Measurements from ENCODE around the gene EML4. TPM values are rescaled to one million over a fixed set of nuclear protein-coding genes. Genes with fewer than 3 reads are reported as not detected.

Gene EML4
- total RNA-seq, 2 experiments from 2014 or later, result 37.1 to 43.2 TPM

GRCh38 chr2:42192652-42193566 lies 23.8 kb downstream of the EML4 start:
- Histone ChIP-seq H3K9me2 (ENCODE audit: insufficient read depth, low read length) (no peaks in the 10 kb centered on the region), H3K4me1 (ENCODE audit: insufficient read depth, low read length, poor library complexity, severe bottlenecking) (peaks cover 4% of the 10 kb centered on the region), H3K79me2 (ENCODE audit: insufficient read depth, low read depth, low read length) (peaks cover 10% of the 10 kb centered on the region; the same call in 1 of the 2 replicates), H2AFZ (ENCODE audit: low read length) (no peak overlapping the region), H3K9me3 (ENCODE audit: low read length) (no peaks in the 10 kb centered on the region), H3K36me3 (ENCODE audit: insufficient read depth, low read length) (no peaks in the 10 kb centered on the region), H3K4me2 (ENCODE audit: low read length) (no peak overlapping the region), H4K20me1 (ENCODE audit: insufficient read depth, low read length) (0 out of 2 replicates have a peak, but pooled peaks cover 4% of the 10 kb centered on the region), H3K4me3 (ENCODE audit: low read depth, low read length, poor library complexity, severe bottlenecking) (no peak overlapping the region), H3K27ac (ENCODE audit: low read depth, low read length, poor library complexity, severe bottlenecking) (no peak overlapping the region)
- no peak for DNase-seq (ENCODE audit: low spot score)
- ChIA-PET POLR2A (interaction anchor here (0.6 kb wide), 1 partner anchor 132 kb away, joined by 4 read pairs; no protein-coding TSS in a partner anchor), CTCF (ENCODE audit: unreplicated experiment) (no interaction called here)
- no TSS peak for BruUV-seq (replicated peaks)
- intact Hi-C loops (cut with micrococcal nuclease; ENCODE audit: unreplicated experiment), result no loop called here
- TF ChIP-seq CTCF (conservative IDR thresholded peaks at IDR 0.05; ENCODE audit: low read length) (no peak), EZH2phosphoT487 (IDR thresholded peaks at IDR 0.05; ENCODE audit: borderline replicate concordance, low read depth, low read length) (no peak)

GRCh38 chr2:42193722-42194187 lies 24.6 kb downstream of the EML4 start:
- H3K36me3 ChIP-seq (ENCODE audit: insufficient read depth, low read length), result no peaks in the 10 kb centered on the region
- H3K9me2 ChIP-seq (ENCODE audit: insufficient read depth, low read length), result no peaks in the 10 kb centered on the region
- no peak overlapping the region for H3K4me3 ChIP-seq (ENCODE audit: low read depth, low read length, poor library complexity, severe bottlenecking)
- H3K27ac ChIP-seq (ENCODE audit: low read depth, low read length, poor library complexity, severe bottlenecking), result no peak overlapping the region
- ChIA-PET CTCF (ENCODE audit: unreplicated experiment) (interaction anchor here (0.6 kb wide), 1 partner anchor 9 kb away, joined by 3 read pairs; no protein-coding TSS in a partner anchor), POLR2A (no interaction called here)
- 0 out of 2 replicates have a peak, but pooled peaks cover 4% of the 10 kb centered on the region for H4K20me1 ChIP-seq (ENCODE audit: insufficient read depth, low read length)
- no TSS peak for BruUV-seq (replicated peaks)
- peaks cover 4% of the 10 kb centered on the region for H3K4me1 ChIP-seq (ENCODE audit: insufficient read depth, low read length, poor library complexity, severe bottlenecking)
- H2AFZ ChIP-seq (ENCODE audit: low read length), result no peak overlapping the region
- H3K4me2 ChIP-seq (ENCODE audit: low read length), result no peak overlapping the region
- DNase-seq (ENCODE audit: low spot score), result no peak
- intact Hi-C loops (cut with micrococcal nuclease; ENCODE audit: unreplicated experiment), result no loop called here
- TF ChIP-seq EZH2phosphoT487 (IDR thresholded peaks at IDR 0.05; ENCODE audit: borderline replicate concordance, low read depth, low read length), result no peak
- TF ChIP-seq CTCF (conservative IDR thresholded peaks at IDR 0.05; ENCODE audit: low read length), result no peak
- peaks cover 7% of the 10 kb centered on the region; the same call in 1 of the 2 replicates for H3K79me2 ChIP-seq (ENCODE audit: insufficient read depth, low read depth, low read length)
- H3K9me3 ChIP-seq (ENCODE audit: low read length), result no peaks in the 10 kb centered on the region
